HL-60 (cell line): ENCODE results near the gene ALLC.

Experiments
- DNase-seq, 2 experiments: peaks; one replicate each; pipeline ENCODE4 v3.0.0-alpha.2; 2010 to 2020; ENCODE audit warnings: low read depth in 1 of 2, low spot score in 1 of 2
- H3K27ac ChIP-seq: fragments of 250-450 bp; sonication (Bioruptor Pico); replicated peaks from 2 replicates; pipeline ENCODE4 v1.5.1; 2020; ENCODE audit warnings: mild to moderate bottlenecking, moderate library complexity
- H3K27me3 ChIP-seq: fragments of 250-450 bp; sonication (Bioruptor Pico); 2 replicates; pipeline ENCODE4 v1.5.1; 2021; ENCODE audit warnings: mild to moderate bottlenecking, moderate library complexity; ENCODE audit not compliant: insufficient read depth, poor library complexity, severe bottlenecking
- H3K4me3 ChIP-seq: replicated peaks from 2 replicates; pipeline ENCODE4 v1.5.1; 2011; ENCODE audit warnings: mild to moderate bottlenecking, control low read depth, low read length; ENCODE audit not compliant: insufficient read depth
- GABPA ChIP-seq: IDR thresholded peaks from 2 replicates; pipeline ENCODE4 v1.6.1; 2012; ENCODE audit warnings: low read depth
- POLR2AphosphoS5 ChIP-seq: IDR thresholded peaks from 2 replicates; pipeline ENCODE4 v1.6.1; 2012; ENCODE audit warnings: low read depth
- REST ChIP-seq: IDR thresholded peaks from 2 replicates; pipeline ENCODE4 v1.6.1; 2012; ENCODE audit warnings: low read depth; ENCODE audit not compliant: insufficient replicate concordance
- SPI1 ChIP-seq: IDR thresholded peaks from 2 replicates; pipeline ENCODE4 v1.6.1; 2012; ENCODE audit warnings: low read depth, mild to moderate bottlenecking, borderline replicate concordance
- TF ChIP-seq, protein P1 (sequence below): IDR thresholded peaks from one replicate; pipeline ENCODE4 v1.5.1; 2011; ENCODE audit warnings: low read length, control low read depth, inconsistent platforms; ENCODE audit not compliant: insufficient read depth

Gene ALLC

GRCh38 chr2:3751251-3751650 lies 93.3 kb downstream of the ALLC start:
- TF ChIP-seq SPI1 (no peak), GABPA (no peak), REST (no peak), POLR2AphosphoS5 (no peak)
- TF ChIP-seq, protein P1, sequence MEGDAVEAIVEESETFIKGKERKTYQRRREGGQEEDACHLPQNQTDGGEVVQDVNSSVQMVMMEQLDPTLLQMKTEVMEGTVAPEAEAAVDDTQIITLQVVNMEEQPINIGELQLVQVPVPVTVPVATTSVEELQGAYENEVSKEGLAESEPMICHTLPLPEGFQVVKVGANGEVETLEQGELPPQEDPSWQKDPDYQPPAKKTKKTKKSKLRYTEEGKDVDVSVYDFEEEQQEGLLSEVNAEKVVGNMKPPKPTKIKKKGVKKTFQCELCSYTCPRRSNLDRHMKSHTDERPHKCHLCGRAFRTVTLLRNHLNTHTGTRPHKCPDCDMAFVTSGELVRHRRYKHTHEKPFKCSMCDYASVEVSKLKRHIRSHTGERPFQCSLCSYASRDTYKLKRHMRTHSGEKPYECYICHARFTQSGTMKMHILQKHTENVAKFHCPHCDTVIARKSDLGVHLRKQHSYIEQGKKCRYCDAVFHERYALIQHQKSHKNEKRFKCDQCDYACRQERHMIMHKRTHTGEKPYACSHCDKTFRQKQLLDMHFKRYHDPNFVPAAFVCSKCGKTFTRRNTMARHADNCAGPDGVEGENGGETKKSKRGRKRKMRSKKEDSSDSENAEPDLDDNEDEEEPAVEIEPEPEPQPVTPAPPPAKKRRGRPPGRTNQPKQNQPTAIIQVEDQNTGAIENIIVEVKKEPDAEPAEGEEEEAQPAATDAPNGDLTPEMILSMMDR = no peak
- Histone ChIP-seq H3K27ac (no peak overlapping the region), H3K27me3 (no peaks in the 10 kb centered on the region), H3K4me3 (no peak overlapping the region)
- no peak for DNase-seq

GRCh38 chr2:3751806-3752205 lies 93.8 kb downstream of the ALLC start:
- H3K27me3 ChIP-seq = no peaks in the 10 kb centered on the region
- no peak for DNase-seq
- no peak overlapping the region for H3K27ac ChIP-seq
- TF ChIP-seq SPI1 (no peak), GABPA (no peak), POLR2AphosphoS5 (no peak), REST (no peak)
- TF ChIP-seq, protein P1 = no peak
- no peak overlapping the region for H3K4me3 ChIP-seq
